ENCODE data around the gene FER1L5. TPM values are rescaled to one million over a fixed set of nuclear protein-coding genes. Genes with fewer than 3 reads are reported as not detected.

The FER1L5 gene
- total RNA-seq, 1 donor from 2014 or later = 0.51 TPM

- Mint-ChIP-seq H3K36me3 (ENCODE audit: unreplicated experiment) (peaks cover 9% of the 10 kb centered on the region), H3K27ac (ENCODE audit: unreplicated experiment) (no peak overlapping the region), H3K9me3 (ENCODE audit: unreplicated experiment) (no peaks in the 10 kb centered on the region), H3K4me1 (ENCODE audit: low read depth, unreplicated experiment) (no peaks in the 10 kb centered on the region), H3K4me3 (ENCODE audit: unreplicated experiment) (no peak overlapping the region), H3K27me3 (ENCODE audit: unreplicated experiment) (peaks cover 2% of the 10 kb centered on the region)
- DNase-seq = no peak
- TF ChIP-seq CTCF (IDR thresholded peaks at IDR 0.05; ENCODE audit: partially characterized antibody, unreplicated experiment) = no peak
Observed at GRCh38 chr2:96703021-96703751, 60.6 kb downstream of the FER1L5 start.

GRCh38 chr2:96710985-96711384 lies 68.4 kb downstream of the FER1L5 start:
- Mint-ChIP-seq H3K27ac (ENCODE audit: unreplicated experiment) (no peak overlapping the region), H3K36me3 (ENCODE audit: unreplicated experiment) (peaks cover 25% of the 10 kb centered on the region), H3K9me3 (ENCODE audit: unreplicated experiment) (peaks cover 4% of the 10 kb centered on the region), H3K4me1 (ENCODE audit: low read depth, unreplicated experiment) (no peaks in the 10 kb centered on the region), H3K27me3 (ENCODE audit: unreplicated experiment) (no peaks in the 10 kb centered on the region), H3K4me3 (ENCODE audit: unreplicated experiment) (no peak overlapping the region)
- DNase-seq = no peak
- no peak for TF ChIP-seq CTCF (IDR thresholded peaks at IDR 0.05; ENCODE audit: partially characterized antibody, unreplicated experiment)

- H3K4me1 Mint-ChIP-seq (ENCODE audit: low read depth, unreplicated experiment) = no peaks in the 10 kb centered on the region
- no peak overlapping the region for H3K27ac Mint-ChIP-seq (ENCODE audit: unreplicated experiment)
- H3K36me3 Mint-ChIP-seq (ENCODE audit: unreplicated experiment) = peaks cover 9% of the 10 kb centered on the region
- no peak for TF ChIP-seq CTCF (IDR thresholded peaks at IDR 0.05; ENCODE audit: partially characterized antibody, unreplicated experiment)
- DNase-seq = no peak
- no peak overlapping the region for H3K4me3 Mint-ChIP-seq (ENCODE audit: unreplicated experiment)
- peaks cover 2% of the 10 kb centered on the region for H3K9me3 Mint-ChIP-seq (ENCODE audit: unreplicated experiment)
- H3K27me3 Mint-ChIP-seq (ENCODE audit: unreplicated experiment) = no peaks in the 10 kb centered on the region
Observed at GRCh38 chr2:96715658-96716057, 73.1 kb downstream of the FER1L5 start.

GRCh38 chr2:96716388-96716787 lies 73.8 kb downstream of the FER1L5 start:
- Mint-ChIP-seq H3K27me3 (ENCODE audit: unreplicated experiment) (no peaks in the 10 kb centered on the region), H3K9me3 (ENCODE audit: unreplicated experiment) (no peaks in the 10 kb centered on the region), H3K27ac (ENCODE audit: unreplicated experiment) (no peak overlapping the region), H3K4me1 (ENCODE audit: low read depth, unreplicated experiment) (no peaks in the 10 kb centered on the region), H3K36me3 (ENCODE audit: unreplicated experiment) (peaks cover 4% of the 10 kb centered on the region), H3K4me3 (ENCODE audit: unreplicated experiment) (no peak overlapping the region)
- TF ChIP-seq CTCF (IDR thresholded peaks at IDR 0.05; ENCODE audit: partially characterized antibody, unreplicated experiment) = no peak
- no peak for DNase-seq

GRCh38 chr2:96726131-96726530 lies 83.6 kb downstream of the FER1L5 start:
- H3K36me3 Mint-ChIP-seq (ENCODE audit: unreplicated experiment) = no peaks in the 10 kb centered on the region
- TF ChIP-seq CTCF (IDR thresholded peaks at IDR 0.05; ENCODE audit: partially characterized antibody, unreplicated experiment) = no peak
- H3K27ac Mint-ChIP-seq (ENCODE audit: unreplicated experiment) = no peak overlapping the region
- DNase-seq = no peak
- no peak overlapping the region for H3K4me3 Mint-ChIP-seq (ENCODE audit: unreplicated experiment)
- peaks cover 2% of the 10 kb centered on the region for H3K27me3 Mint-ChIP-seq (ENCODE audit: unreplicated experiment)
- no peaks in the 10 kb centered on the region for H3K9me3 Mint-ChIP-seq (ENCODE audit: unreplicated experiment)
- no peaks in the 10 kb centered on the region for H3K4me1 Mint-ChIP-seq (ENCODE audit: low read depth, unreplicated experiment)

All from glutamatergic neuron (in vitro differentiated cells).